ENCODE data around the gene CD7. TPM values are rescaled to one million over a fixed set of nuclear protein-coding genes. Genes with fewer than 3 reads are reported as not detected.

CD7 gene
- total and polyA plus RNA-seq, 9 of the 15 experiments (the other 6 are each of a cell fraction or from before 2014, with no cell fraction given): 0.21 to 0.35 TPM; not detected in 7

DNA sequence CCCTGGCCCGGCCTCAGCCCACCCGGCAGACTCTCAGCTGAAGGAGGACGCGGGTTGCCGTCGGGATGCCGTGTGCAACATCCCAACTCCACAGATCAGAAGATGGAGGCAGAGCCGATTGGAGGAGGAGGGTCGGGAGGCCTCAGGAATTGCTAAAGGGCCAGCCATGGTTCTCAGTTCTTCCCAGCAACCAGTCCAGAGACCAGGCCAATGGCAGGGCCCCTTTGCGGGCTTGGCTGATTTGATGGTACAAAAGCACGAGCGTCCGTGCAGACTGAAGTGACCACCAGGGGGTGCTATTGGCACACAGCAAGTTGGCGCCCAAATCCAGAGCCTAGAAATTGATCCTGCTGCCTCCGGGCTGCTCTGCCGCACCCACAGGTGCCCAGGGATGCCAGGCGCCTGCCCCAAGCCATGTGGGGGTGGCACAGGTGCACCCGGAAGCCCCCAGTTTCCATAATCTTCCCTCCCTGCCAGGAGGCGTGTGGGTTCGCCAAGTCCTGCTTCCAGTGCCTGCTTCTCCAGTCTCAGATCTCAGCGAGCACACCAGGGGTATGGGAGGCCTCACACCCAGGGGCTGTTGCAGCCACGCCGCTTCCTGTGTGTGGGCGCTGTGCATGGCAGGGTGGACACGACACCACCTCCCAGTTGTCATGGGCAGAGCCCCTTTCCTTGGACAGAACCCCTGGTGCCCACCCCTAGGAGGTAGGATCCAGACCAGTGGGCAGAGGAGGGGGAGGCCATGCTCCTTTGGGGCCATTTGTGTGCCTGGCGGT is 34.5 kb upstream of the CD7 start (continued):
- TF ChIP-seq, protein P1, sequence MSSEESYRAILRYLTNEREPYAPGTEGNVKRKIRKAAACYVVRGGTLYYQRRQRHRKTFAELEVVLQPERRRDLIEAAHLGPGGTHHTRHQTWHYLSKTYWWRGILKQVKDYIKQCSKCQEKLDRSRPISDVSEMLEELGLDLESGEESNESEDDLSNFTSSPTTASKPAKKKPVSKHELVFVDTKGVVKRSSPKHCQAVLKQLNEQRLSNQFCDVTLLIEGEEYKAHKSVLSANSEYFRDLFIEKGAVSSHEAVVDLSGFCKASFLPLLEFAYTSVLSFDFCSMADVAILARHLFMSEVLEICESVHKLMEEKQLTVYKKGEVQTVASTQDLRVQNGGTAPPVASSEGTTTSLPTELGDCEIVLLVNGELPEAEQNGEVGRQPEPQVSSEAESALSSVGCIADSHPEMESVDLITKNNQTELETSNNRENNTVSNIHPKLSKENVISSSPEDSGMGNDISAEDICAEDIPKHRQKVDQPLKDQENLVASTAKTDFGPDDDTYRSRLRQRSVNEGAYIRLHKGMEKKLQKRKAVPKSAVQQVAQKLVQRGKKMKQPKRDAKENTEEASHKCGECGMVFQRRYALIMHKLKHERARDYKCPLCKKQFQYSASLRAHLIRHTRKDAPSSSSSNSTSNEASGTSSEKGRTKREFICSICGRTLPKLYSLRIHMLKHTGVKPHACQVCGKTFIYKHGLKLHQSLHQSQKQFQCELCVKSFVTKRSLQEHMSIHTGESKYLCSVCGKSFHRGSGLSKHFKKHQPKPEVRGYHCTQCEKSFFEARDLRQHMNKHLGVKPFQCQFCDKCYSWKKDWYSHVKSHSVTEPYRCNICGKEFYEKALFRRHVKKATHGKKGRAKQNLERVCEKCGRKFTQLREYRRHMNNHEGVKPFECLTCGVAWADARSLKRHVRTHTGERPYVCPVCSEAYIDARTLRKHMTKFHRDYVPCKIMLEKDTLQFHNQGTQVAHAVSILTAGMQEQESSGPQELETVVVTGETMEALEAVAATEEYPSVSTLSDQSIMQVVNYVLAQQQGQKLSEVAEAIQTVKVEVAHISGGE (CRISPR knock-in tag; IDR thresholded peaks at IDR 0.05): no peak
- no peak for TF ChIP-seq SRSF1 (IDR thresholded peaks at IDR 0.05; ENCODE audit: low read depth, low read length)
- no peak for TF ChIP-seq ZNF253 (CRISPR knock-in tag; conservative IDR thresholded peaks at IDR 0.05)
- no peak for TF ChIP-seq ZFP30 (CRISPR knock-in tag; IDR thresholded peaks at IDR 0.05; ENCODE audit: borderline replicate concordance)
- TF ChIP-seq BRD4 (IDR thresholded peaks at IDR 0.05): no peak
- TF ChIP-seq ZNF780A (CRISPR knock-in tag; IDR thresholded peaks at IDR 0.05): no peak
- TF ChIP-seq ILF3 (IDR thresholded peaks at IDR 0.05; ENCODE audit: borderline replicate concordance): no peak
- TF ChIP-seq FOXK1 (CRISPR knock-in tag; IDR thresholded peaks at IDR 0.05; ENCODE audit: borderline replicate concordance): 0 out of 2 replicates have a peak, but pooled peaks have one; percentile 27
- TF ChIP-seq PURB (CRISPR knock-in tag; IDR thresholded peaks at IDR 0.05; ENCODE audit: low read depth): no peak
- no peak for TF ChIP-seq PTTG1 (tag; IDR thresholded peaks at IDR 0.05; ENCODE audit: low read depth)
- TF ChIP-seq FUS (optimal IDR thresholded peaks at IDR 0.05; ENCODE audit: low read depth, low read length): no peak
- no peak for TF ChIP-seq SMAD1 (IDR thresholded peaks at IDR 0.05; ENCODE audit: low read depth, low read length, partially characterized antibody)
- no peak for TF ChIP-seq FOXJ2 (tag; IDR thresholded peaks at IDR 0.05)
- no peak for TF ChIP-seq XRCC3 (IDR thresholded peaks at IDR 0.05)
- TF ChIP-seq STAT5B (CRISPR knock-in tag; IDR thresholded peaks at IDR 0.05): no peak
- no peak for TF ChIP-seq SRSF9 (IDR thresholded peaks at IDR 0.05; ENCODE audit: borderline replicate concordance, low read depth, low read length)
- TF ChIP-seq, protein P2, sequence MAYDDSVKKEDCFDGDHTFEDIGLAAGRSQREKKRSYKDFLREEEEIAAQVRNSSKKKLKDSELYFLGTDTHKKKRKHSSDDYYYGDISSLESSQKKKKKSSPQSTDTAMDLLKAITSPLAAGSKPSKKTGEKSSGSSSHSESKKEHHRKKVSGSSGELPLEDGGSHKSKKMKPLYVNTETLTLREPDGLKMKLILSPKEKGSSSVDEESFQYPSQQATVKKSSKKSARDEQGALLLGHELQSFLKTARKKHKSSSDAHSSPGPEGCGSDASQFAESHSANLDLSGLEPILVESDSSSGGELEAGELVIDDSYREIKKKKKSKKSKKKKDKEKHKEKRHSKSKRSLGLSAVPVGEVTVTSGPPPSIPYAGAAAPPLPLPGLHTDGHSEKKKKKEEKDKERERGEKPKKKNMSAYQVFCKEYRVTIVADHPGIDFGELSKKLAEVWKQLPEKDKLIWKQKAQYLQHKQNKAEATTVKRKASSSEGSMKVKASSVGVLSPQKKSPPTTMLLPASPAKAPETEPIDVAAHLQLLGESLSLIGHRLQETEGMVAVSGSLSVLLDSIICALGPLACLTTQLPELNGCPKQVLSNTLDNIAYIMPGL (CRISPR knock-in tag; IDR thresholded peaks at IDR 0.05): no peak
- TF ChIP-seq, protein P3, sequence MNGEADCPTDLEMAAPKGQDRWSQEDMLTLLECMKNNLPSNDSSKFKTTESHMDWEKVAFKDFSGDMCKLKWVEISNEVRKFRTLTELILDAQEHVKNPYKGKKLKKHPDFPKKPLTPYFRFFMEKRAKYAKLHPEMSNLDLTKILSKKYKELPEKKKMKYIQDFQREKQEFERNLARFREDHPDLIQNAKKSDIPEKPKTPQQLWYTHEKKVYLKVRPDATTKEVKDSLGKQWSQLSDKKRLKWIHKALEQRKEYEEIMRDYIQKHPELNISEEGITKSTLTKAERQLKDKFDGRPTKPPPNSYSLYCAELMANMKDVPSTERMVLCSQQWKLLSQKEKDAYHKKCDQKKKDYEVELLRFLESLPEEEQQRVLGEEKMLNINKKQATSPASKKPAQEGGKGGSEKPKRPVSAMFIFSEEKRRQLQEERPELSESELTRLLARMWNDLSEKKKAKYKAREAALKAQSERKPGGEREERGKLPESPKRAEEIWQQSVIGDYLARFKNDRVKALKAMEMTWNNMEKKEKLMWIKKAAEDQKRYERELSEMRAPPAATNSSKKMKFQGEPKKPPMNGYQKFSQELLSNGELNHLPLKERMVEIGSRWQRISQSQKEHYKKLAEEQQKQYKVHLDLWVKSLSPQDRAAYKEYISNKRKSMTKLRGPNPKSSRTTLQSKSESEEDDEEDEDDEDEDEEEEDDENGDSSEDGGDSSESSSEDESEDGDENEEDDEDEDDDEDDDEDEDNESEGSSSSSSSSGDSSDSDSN (IDR thresholded peaks at IDR 0.05; ENCODE audit: borderline replicate concordance in 1 of 2, low read depth in 2 of 2, low read length in 2 of 2): no peak
- TF ChIP-seq NCOA6 (IDR thresholded peaks at IDR 0.05): no peak
- no peak for TF ChIP-seq EWSR1 (IDR thresholded peaks at IDR 0.05; ENCODE audit: borderline replicate concordance, low read depth, partially characterized antibody)
- no peak for TF ChIP-seq ZNF551 (CRISPR knock-in tag; IDR thresholded peaks at IDR 0.05)

All from K562 (cell line).